CD4-positive, alpha-beta T cell treated with Interferon alpha-2 for 1 hour (primary cell): ENCODE measurements around the gene NGB.
A peak's percentile ranks its signal among the peaks of the same experiment; 100 is the strongest.

Experiments used
- DNase-seq, 2 donors: peaks; one replicate each; pipeline ENCODE4 v3.0.0-alpha.2; 2020 to 2022

Gene NGB

DNA sequence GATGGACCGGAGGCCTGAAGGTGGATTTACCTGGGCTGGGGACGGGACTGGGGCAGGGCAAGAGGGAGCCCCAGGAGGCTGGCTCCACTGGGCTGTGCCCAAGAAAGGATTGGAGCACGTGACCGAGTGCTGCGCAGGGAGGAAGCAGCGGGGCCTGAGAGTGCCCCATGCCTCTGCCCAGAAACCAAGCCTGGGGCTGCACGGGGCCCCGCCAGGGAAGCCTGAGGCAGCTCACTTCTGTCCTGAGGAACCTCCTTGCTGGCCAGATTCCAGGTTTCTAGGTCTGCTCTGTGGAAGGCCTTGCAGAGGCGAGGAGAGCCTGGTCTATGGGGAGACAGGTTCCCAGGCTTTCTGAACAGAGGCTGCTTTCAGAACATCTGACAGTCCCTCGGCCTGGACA lies 10.4 kb downstream of the NGB start:
- DNase-seq = no peak

DNA sequence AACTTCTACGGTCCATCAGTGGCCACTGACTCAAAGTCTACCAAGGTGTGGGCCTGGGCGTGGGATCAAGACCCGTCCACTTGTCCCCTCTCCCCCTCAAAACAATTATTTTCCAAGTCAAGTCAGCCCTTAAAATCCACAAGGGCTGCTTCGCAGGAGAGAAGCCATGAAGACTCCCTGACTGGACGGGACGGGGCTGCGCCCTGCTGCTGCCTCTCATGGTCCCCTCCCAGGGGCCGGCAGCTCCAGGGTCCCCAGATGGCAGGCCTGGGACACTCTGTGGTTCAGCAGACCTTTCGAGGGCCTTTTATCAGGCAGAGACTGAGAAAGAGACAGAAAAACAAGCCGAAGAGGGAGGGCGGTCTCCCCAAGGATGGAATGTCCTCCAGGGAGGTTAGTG lies 10.8 kb downstream of the NGB start:
- DNase-seq = no peak

DNA sequence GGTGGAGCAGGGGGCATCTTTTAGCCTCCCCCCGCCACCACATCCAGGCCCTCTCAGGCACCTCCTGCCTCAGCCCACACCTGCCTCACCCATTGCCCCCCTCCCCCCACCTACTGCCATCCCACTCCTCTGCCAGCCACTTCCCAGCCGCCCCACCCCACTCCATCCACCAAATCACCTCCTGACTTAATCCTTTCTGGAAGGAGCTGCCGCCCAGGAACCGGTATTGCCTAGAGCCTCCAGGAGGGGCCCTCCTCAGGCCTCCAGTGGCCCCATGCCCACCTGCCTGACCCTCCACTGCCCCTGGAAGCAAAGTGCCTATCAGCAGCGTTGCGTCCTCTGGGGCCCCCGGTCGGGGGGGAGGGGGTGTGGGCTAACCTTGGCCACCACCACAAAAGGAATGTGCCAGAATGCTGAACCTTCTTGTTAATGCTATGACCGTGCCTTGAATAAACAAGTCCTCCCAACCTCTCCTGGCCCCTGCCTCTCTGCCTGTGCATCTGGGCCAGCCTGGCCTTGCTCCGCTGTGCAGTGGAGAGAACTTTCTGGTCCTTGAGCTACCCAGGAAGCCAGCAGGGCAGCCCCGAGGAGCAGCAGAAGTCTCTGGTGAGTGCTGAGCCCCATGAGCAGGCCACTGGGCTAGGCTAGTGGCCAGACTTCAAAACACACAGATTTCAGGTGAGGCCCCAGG lies 11.8 kb downstream of the NGB start:
- DNase-seq = no peak

DNA sequence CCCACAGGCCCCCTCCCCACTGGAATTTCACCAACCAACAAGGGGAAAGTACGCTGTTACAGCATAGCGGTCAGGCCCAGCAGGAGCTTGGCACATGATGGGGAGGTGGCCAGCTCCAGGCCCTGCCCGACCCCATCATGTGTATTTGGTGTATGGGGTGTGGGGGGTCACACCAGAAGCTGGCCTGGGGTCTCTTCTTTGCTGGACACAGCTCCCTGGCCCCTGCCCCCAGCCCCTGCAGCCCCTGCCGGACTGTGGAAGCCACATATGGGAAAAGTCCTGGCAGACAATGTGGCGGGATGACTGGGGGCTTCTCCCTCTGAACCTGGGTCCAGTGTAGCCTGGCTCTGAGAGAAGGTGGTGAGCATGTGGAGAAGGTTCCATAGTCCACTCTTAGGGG lies 12.4 kb downstream of the NGB start:
- no peak for DNase-seq

DNA sequence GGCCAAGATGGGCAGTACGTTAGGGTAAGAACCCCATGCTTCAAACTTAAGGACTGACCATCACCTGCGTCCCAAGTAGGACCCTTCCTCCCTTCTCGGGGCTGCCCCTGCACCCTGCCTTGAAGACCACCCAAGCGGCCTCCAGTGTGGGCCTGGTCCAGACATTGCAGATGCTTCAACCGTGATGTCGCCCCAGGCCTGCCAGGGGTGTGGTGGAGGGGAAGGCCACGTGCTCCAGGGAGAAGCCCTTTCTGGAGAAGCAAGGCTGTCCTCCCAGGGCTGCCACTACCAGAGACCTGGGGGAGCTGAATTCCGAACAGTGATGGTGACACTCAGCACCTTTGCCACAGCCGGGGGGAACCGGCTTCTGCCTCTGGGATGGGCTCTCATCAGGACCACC lies 13.3 kb downstream of the NGB start:
- no peak for DNase-seq

DNA sequence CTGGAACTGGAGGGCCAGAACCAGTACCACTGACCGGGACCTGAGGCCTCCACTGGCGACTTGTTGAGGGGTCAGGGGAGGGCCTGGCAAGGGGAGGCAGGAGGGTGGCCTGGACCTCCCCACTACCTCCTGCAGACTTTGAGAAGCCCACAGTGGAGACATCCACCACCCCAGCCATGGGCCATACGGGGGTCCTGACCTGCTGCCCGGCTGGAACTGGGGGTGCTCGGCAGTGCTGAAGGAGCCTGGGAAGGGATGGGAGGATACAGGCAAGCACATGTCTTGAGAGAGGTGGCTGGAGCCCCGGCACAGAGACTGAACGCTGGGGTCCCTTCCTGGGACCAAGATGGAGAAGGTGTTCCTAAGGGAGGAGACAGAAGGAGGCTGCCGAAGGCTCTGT lies 14.3 kb downstream of the NGB start:
- no peak for DNase-seq

DNA sequence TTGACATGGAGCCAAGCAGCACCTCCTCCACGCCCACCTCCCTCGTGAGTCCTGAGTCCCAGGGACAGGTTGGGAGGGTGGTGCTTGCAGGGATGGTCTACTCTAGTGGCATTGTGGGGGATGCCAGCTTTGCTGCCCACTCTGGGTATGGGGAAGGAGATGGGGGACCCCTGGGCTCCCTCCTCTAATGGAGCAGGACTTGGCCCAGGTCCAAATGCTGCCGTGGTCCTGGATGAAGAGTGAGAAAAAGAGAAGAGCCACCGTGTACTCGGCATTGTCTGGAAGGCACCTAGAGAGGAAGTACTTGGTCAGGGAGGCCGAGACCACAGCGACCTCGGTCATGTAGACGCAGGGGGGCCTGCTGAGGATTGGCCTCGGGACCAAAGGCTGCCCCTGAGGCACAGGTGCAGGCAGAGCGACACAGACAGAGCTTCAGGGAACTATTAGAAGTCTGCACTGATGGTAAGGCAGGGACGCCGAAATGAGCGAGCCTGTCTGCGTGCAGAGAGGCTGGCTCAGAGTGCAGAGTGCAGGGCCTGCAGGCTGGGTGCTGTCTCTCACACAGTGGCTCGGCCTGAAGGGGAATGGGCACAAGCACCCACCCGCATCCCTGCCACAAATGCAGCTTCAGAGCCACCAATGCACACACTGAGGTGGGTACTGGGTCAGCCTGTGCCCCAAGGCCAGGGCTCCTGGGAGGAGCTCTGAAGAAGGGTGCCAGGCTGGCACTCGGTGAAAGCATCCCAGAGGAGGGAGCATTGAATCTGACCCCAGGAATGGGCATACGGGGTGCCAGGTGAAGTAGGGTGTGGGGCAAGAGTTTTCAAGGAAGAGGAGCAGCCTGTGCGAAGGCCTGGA lies 17.4 kb downstream of the NGB start:
- no peak for DNase-seq

DNA sequence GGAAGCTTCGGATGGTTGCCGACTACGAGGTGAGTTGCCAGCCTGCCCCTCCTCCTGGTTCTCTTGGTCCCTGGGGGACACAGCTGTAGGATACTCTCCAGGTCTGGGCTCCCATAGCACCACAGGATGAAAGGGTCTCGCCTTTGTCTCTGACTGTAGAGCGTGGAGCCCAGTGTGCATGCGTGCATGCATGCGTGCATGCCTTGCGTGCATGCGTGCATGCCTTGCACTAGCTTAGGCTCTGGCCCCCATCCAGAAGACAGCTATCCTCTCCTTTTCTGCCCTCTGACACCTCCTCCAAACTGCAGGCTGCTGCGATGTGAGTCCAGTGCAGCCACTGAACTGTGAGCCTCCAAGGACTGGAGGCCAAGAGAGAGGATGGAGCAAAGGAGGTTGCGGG lies 19.1 kb downstream of the NGB start:
- DNase-seq = no peak

DNA sequence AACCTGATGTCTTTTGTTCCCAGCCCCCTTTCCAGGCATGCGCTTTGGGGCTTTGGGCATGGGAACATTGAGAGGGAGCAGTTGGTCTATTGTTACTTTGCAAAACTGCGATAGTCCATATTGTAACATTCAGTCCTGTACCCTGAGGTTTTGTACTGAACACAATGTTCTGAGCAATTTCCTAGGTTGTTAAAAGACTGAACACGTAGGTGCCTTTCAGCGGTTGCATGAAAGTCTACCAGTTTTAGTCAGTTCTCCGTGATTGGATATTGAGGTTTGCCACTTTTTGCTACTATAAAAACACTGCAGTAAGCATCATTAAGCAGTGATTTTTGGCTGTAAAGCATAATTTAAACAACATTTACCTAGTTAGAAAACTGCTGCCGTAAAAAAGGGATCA lies 20.1 kb downstream of the NGB start:
- no peak for DNase-seq

DNA sequence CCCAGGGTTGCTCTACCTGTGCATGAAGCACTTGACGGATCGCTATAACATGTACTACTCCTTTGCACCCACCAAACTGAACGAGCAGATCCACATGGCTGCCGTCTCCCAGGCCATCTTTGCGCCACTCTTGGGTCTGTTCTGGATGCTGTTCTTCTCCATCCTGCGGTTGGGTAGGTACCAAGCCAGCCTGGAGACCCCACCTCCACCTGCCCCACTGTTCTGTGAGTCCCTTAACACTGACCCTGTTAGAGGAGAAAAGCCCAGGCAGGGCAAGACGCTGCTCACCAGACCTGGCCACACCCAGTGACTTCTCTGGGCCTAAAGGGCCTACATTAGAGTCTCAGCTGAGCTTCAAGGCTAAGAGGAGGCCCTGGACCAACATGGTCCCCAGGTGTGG lies 21.7 kb downstream of the NGB start:
- DNase-seq = no peak

DNA sequence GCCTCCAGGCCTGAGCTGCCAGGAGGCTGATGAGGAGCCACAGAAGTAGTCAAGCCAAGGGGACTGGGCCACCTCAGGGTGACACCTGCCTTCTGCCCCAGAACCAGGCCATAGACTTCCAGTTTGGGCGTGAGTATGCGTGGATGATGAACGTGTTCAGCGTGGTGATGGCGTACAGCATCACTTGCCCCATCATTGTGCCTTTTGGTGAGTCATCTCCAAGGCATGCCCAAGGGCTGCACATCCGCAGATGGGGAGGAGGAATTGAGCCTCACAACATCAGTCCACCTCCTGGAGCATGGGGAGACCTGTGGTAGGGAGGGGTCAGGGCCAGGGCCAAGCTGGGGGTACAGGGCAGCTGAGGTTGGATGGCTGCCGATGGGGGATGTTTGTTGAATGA lies 22.3 kb downstream of the NGB start:
- no peak for DNase-seq

DNA sequence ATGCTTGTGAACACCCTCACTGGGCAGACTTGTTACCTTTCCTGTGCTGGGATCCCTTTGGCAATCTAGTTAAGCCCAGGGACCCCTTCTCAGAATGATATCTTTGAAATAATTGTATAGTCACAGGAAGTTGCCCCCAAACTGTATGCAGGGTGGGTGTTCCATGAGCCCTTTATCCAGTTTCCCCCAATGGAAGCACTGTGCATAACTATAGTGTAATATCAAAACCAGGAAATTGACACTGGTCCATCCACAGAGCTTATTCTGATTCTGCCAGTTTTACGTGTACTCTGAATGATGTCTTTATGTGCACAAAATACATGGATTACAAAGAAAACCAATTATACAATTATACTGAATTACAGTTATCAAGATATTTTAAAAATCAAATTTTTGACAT lies 24.2 kb downstream of the NGB start:
- no peak for DNase-seq

DNA sequence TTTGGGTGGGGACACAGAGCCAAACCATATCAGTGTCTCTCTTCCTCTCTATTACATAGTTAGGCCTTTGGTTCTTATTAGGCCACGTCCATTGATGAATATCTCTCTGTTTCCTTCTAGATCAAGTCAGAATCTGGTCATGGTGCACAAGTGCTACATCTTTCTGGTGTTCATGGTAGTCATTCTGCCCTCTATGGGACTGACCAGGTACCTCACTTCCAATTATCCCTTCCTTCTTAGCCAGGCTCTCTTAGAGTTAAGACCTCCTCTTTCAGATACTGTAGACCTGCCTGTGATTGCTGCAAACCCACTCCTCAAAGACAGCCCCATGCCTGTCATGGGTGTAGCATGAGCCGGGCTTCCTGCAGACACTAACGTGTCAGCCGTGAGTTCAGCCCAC lies 25.2 kb downstream of the NGB start:
- DNase-seq = no peak

DNA sequence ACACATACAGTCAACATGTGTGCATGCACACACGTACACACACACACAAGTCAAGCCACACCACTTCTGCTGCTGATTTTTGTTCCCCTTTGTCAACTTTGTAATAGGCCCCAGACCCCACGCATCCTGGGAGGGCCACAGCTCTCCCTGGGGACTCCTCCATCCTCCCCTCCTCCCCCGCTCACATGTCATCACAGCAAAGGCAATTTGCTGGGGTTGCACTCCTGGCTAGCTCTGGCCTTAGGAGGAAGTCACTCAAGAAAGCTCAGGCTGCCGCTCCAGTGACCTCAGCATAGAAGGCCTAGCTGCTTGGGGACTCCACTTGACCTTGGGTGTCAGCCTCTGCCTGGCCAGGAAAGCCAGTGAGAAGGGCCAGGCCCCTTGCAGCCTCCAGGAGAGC lies 27.2 kb downstream of the NGB start:
- DNase-seq = peak in 1 of 2 donors; percentile 42

DNA sequence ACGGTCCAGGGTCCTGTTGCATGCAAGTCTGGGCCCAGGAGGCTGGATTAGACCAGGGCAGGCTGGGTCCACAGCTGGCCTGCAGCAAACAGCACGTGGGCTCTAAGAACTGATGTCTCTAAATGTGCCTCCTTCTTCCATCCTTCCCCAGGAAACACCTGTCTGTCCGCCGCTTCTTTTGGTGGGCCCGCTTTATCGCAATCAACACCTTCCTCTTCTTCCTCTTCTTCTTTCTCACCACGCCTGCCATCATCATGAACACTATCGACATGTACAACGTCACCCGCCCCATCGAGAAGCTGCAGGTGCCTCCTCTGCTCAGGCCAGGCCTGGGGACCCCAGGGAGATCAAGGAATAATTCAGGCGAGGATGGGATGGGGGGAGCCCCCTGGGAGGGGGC lies 28.3 kb downstream of the NGB start:
- DNase-seq = no peak

DNA sequence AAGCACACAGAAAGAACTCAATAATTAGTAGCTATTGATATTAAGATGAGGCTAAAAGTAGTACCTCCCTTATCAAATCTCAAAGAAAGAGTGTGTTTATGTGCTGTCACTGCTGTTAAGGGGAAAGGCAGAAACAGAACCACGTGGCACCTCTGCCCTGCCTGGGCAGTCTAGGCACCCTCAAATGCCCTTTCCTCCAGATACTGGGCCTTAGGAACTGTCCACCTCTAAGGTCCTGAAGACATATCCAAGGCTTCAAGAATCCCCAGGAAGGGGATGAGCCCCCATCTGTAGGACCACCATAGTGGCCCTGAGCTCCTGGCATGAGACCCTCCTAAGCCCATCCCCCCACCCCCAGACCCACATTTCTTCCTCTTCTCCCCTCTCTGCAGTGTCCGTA lies 29.1 kb downstream of the NGB start:
- DNase-seq = no peak

DNA sequence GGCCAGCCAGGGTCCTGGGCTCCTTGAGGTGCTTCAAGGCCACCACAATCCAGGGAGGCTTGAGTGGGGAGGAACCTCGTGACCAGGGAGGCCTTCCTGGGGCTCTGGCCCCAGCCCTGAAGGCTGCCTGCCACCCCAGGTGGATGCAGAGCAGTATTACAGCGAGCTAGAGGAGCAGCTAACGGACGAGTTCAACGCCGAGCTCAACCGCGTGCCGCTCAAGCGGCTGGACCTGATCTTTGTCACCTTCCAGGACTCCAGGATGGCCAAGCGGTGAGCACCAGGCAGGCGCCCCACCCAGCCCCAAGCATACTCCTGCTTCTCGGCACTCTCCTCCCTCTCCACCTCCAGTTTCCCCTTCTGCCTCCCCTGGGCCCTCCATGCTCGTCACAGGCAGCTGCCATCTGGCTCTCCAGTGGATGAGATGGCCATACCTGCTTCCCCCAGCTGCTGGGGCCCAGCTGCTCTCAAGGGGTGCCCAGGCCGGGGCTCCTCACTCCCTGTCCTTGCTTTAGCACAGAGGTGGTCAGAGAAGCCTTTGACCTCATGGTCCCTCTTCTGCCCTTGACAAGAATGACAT lies 30.6 kb downstream of the NGB start:
- DNase-seq = no peak

DNA sequence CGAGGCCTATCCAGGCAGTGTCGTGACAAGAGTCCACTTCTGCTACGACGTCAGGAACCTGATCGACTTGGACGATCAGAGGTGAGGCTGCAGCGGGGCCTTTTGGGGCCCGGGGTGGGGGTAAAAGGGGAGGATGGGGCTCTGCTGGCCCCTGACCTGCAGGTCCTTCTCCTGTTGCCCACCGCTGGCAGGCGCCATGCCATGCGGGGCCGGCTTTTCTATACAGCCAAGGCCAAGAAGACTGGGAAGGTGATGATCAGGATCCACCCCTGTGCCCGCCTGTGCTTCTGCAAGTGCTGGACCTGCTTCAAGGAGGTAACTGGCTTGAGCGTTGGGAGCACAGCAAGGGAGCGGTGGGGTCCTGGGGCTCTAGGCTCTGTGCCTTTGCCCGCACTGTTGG lies 31.6 kb downstream of the NGB start:
- no peak for DNase-seq

DNA sequence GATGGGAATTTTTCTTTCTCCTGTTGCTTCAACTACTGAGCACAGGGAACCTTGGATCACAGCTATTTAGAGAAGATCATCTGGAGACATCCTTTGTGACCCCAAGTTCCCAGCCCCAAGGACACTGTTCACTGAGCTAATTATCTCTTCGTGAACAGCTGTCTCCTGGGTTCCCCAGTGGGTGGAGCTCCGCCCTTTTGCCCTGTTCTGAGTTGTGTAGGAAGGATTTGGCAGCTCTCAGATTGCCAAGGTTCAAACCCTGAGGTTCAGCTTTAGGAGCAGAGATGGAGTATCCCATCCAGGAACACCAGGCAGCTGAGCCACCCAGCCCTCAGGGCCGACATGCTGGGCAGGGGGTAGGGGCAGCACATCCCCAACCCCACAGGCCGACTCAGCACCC lies 32.0 kb downstream of the NGB start:
- no peak for DNase-seq

DNA sequence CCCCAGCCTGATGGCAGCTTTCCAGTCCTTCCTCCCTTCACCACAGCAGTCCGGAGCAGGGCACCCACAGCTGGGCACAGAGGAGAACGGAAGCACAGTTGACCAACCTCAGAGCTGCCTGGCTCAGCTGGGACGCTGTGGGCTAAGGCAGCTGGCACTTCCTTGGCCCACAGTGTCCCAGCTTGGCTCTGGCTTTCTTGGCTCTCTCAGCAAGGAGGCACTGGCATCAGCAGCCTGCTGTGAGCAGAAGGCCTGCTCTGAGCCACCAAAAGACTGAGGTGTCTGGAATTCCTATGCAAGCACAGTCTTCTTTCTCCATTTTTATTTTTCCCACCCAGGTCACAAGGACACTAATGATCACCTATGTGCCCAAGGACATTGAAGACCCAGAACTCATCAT lies 32.6 kb downstream of the NGB start:
- DNase-seq = no peak

DNA sequence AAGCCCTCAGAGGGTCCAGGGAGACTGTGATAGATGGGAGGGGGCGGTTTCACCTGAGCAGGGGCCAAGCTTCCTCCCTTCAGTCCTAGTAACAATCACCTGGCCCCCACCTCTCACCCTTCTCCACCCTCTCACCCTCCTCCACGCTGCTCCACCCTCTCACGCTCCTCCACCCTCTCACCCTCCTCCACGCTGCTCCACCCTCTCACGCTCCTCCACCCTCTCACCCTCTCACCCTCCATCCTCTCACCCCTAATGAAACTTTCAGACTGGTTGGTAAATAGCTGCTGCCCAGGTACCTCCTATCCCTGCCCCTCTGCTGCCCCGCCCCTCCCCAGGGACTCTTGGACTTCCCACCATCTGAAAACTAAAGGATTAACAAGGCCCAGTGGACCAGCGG lies 34.2 kb downstream of the NGB start:
- DNase-seq = no peak

DNA sequence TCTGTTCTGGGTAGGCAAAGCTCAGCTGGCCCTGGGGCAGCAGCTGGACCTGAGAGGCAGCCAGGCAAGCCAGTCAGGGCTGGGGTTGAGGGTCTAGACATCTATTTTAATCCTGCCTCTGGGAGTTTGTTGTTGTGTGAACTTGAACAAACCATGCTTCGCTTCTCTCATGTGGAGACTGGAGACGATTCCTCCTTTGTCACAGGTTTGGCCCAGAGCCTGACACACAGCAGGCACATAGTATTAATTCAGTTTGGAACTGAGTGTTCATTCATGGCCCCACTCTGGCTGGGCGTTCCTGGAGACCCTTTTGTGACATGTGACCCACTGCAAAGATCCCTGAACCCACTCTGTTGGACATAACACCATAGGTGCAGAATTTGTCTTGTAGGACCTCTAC lies 39.3 kb downstream of the NGB start:
- DNase-seq = no peak

DNA sequence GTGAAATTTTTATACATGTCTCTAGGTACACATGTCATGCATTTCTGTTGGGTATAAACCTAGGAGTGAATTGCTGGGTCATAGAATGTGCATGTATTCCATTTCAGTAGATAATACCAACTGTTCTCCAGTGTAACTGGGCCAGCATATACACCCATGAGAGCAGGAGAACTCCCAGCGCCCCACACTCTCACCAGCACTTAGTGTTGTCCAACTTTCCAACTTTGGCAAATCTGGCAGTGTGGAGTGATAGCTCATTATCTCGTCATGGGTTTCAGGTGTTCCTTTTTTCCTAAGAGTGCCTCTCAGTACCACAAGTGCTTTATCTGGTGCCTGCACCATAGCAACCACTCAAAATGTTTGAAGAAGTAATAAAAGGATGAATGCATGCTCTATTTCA lies 40.1 kb downstream of the NGB start:
- DNase-seq = no peak

DNA sequence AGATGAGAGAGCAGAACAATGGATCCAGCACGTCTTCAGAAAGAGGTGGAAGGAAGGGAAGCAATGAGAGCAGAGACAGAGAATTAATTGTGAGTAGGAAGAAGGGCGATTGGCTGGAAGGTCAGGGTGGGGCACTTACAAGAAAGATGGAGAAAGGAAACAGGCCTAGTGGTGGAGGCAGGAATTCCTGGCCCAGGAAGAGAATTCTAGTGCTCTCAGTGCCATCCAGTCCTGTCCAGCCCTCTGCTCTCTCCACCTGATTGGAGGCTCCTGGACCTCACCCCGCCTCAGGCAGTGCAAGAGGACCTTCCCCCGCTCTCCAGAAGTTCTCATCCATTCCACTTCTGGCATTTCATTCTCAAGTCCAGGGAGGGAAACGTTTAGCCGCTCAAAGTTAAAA lies 43.0 kb downstream of the NGB start:
- no peak for DNase-seq
